ENCODE measurements around the gene SEC31A.

- TF ChIP-seq CTCF (IDR thresholded peaks at IDR 0.05): no peak
- TF ChIP-seq POLR2AphosphoS5 (IDR thresholded peaks at IDR 0.05): no peak
- no peak for TF ChIP-seq POLR2A (IDR thresholded peaks at IDR 0.05)
- no peak for TF ChIP-seq EP300 (IDR thresholded peaks at IDR 0.05)
Measured at GRCh38 chr4:82810176-82810575, 80.8 kb downstream of the SEC31A start.

All from sigmoid colon (tissue), 4 donors.